Measurements from ENCODE around the gene ETV4. TPM values are rescaled to one million over a fixed set of nuclear protein-coding genes. Genes with fewer than 3 reads are reported as not detected.

ETV4 gene
- total and polyA plus RNA-seq, 2 of the 13 experiments (the other 11 are each of a cell fraction or from before 2014, with no cell fraction given) = 128 to 330 TPM

DNA sequence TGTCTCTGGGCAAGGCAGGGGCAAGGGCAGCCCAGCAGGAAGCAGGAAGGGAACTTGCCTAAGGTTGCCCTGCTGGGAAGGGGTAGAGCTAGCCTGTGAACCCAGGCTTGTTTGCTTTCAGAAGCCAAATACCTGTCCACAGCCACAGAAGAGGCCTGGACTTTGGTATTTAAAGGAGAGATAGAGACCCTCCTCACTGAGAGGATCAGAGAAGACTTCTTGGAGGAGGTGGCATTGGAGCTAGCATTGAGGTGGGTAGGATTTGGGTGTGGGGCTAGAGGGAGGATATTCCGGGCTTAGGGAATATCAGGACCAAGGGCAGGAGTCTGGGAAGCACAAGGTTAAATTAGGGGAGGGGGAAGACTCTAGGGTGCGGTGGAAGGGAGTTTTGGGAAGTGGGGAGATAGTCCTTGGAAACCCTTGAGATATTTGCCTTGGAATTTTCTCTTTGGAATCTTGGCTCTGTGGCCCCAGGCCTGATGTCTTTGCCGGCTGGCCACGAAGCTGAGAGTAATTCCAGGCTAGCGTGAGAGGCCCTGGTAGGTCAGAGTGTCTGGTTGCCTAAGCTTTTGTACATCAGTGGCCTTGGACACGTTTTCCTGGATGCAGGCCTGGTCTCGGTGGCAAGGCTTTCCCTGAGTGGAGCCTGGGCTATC is 13.1 kb upstream of the ETV4 start (continued):
- peak; percentile 55; the same call in 1 of the 2 replicates for TF ChIP-seq MAF1 (CRISPR knock-in tag; IDR thresholded peaks at IDR 0.05; ENCODE audit: borderline replicate concordance)
- TF ChIP-seq AGO1 (IDR thresholded peaks at IDR 0.05; ENCODE audit: low read depth, low read length, poor library complexity, severe bottlenecking) = no peak
- TF ChIP-seq, protein P1, sequence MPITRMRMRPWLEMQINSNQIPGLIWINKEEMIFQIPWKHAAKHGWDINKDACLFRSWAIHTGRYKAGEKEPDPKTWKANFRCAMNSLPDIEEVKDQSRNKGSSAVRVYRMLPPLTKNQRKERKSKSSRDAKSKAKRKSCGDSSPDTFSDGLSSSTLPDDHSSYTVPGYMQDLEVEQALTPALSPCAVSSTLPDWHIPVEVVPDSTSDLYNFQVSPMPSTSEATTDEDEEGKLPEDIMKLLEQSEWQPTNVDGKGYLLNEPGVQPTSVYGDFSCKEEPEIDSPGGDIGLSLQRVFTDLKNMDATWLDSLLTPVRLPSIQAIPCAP (CRISPR knock-in tag; IDR thresholded peaks at IDR 0.05; ENCODE audit: low read depth) = 0 out of 2 replicates have a peak, but pooled peaks have one; percentile 23
- TF ChIP-seq FOXA1 (IDR thresholded peaks at IDR 0.05) = no peak
- peak; percentile 86 for TF ChIP-seq FOXA1 (CRISPR knock-in tag; IDR thresholded peaks at IDR 0.05)
- 0 out of 2 replicates have a peak, but pooled peaks have one; percentile 3 for TF ChIP-seq ZNF557 (CRISPR knock-in tag; IDR thresholded peaks at IDR 0.05)
- TF ChIP-seq, protein P2, sequence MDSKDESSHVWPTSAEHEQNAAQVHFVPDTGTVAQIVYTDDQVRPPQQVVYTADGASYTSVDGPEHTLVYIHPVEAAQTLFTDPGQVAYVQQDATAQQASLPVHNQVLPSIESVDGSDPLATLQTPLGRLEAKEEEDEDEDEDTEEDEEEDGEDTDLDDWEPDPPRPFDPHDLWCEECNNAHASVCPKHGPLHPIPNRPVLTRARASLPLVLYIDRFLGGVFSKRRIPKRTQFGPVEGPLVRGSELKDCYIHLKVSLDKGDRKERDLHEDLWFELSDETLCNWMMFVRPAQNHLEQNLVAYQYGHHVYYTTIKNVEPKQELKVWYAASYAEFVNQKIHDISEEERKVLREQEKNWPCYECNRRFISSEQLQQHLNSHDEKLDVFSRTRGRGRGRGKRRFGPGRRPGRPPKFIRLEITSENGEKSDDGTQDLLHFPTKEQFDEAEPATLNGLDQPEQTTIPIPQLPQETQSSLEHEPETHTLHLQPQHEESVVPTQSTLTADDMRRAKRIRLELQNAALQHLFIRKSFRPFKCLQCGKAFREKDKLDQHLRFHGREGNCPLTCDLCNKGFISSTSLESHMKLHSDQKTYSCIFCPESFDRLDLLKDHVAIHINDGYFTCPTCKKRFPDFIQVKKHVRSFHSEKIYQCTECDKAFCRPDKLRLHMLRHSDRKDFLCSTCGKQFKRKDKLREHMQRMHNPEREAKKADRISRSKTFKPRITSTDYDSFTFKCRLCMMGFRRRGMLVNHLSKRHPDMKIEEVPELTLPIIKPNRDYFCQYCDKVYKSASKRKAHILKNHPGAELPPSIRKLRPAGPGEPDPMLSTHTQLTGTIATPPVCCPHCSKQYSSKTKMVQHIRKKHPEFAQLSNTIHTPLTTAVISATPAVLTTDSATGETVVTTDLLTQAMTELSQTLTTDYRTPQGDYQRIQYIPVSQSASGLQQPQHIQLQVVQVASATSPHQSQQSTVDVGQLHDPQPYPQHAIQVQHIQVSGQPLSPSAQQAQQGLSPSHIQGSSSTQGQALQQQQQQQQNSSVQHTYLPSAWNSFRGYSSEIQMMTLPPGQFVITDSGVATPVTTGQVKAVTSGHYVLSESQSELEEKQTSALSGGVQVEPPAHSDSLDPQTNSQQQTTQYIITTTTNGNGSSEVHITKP (CRISPR knock-in tag; IDR thresholded peaks at IDR 0.05; ENCODE audit: low read depth) = no peak
- TF ChIP-seq, protein P3, sequence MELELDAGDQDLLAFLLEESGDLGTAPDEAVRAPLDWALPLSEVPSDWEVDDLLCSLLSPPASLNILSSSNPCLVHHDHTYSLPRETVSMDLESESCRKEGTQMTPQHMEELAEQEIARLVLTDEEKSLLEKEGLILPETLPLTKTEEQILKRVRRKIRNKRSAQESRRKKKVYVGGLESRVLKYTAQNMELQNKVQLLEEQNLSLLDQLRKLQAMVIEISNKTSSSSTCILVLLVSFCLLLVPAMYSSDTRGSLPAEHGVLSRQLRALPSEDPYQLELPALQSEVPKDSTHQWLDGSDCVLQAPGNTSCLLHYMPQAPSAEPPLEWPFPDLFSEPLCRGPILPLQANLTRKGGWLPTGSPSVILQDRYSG (CRISPR knock-in tag; IDR thresholded peaks at IDR 0.05) = peak; percentile 66; the same call in 1 of the 2 replicates
- no peak for TF ChIP-seq ZNF546 (CRISPR knock-in tag; conservative IDR thresholded peaks at IDR 0.05)
- TF ChIP-seq PRPF4 (IDR thresholded peaks at IDR 0.05; ENCODE audit: low read depth, low read length, poor library complexity, severe bottlenecking) = no peak
- TF ChIP-seq TP53 (CRISPR knock-in tag; conservative IDR thresholded peaks at IDR 0.05) = no peak
- TF ChIP-seq, protein P4, sequence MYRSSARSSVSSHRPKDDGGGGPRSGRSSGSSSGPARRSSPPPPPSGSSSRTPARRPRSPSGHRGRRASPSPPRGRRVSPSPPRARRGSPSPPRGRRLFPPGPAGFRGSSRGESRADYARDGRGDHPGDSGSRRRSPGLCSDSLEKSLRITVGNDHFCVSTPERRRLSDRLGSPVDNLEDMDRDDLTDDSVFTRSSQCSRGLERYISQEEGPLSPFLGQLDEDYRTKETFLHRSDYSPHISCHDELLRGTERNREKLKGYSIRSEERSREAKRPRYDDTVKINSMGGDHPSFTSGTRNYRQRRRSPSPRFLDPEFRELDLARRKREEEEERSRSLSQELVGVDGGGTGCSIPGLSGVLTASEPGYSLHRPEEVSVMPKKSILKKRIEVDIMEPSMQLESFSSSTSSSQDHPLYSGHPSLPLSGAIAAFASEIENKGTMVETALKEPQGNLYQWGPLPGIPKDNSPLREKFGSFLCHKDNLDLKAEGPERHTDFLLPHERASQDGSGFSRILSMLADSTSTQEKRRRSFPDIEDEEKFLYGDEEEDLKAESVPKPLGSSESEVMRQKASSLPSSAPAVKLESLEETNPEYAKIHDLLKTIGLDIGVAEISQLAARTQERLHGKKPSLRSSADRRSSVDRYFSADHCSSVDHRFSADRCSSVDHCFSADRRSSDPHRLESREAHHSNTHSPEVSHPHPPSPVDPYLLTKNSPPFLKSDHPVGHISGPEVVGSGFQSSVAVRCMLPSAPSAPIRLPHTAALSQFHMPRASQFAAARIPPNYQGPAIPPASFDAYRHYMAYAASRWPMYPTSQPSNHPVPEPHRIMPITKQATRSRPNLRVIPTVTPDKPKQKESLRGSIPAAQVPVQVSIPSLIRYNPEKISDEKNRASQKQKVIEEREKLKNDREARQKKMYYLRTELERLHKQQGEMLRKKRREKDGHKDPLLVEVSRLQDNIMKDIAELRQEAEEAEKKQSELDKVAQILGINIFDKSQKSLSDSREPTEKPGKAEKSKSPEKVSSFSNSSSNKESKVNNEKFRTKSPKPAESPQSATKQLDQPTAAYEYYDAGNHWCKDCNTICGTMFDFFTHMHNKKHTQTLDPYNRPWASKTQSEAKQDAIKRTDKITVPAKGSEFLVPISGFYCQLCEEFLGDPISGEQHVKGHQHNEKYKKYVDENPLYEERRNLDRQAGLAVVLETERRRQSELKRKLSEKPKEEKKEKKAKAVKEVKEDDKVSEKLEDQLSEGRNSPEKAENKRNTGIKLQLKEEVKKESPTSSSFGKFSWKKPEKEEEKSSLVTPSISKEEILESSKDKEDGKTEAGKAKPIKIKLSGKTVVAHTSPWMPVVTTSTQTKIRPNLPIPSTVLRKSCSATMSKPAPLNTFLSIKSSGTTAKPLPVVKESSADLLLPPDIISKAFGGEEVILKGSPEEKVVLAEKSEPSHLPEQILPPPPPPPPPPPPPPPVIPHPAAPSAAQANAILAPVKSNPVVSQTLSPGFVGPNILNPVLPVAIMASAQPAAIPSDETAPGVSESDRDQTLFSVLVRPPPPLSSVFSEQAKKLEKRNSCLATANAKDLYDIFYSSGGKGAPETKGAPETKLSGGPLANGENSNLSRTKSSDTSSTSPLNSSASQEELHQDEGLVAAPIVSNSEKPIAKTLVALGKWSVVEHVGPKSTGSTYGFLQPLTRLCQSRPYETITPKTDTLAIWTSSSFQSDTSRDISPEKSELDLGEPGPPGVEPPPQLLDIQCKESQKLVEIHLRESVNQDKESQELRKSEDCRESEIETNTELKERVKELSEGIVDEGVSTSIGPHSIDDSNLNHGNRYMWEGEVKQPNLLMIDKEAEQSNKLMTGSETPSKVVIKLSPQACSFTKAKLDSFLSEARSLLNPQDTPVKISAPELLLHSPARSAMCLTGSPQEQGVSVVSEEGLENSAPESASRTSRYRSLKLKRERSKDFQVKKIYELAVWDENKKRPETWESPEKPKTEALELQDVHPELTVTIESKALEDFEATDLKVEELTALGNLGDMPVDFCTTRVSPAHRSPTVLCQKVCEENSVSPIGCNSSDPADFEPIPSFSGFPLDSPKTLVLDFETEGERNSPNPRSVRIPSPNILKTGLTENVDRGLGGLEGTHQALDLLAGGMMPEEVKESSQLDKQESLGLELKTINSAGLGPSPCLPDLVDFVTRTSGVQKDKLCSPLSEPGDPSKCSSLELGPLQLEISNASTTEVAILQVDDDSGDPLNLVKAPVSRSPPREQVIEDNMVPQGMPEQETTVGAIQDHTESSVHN (CRISPR knock-in tag; IDR thresholded peaks at IDR 0.05) = 0 out of 2 replicates have a peak, but pooled peaks have one; percentile 15
- no peak for TF ChIP-seq TERF1 (CRISPR knock-in tag; IDR thresholded peaks at IDR 0.05)
